Right cardiac atrium (tissue), 5 donors: Measurements from ENCODE around the gene GPR155. TPM values are rescaled to one million over a fixed set of nuclear protein-coding genes. Genes with fewer than 3 reads are reported as not detected.
"Not testable (repeated sequence)": the region's sequence is repeated elsewhere in the genome, so short reads cannot be mapped to it uniquely, and the experiment has no call there.

Experiments used
- ATAC-seq, 2 donors: fragments of 200-7000 bp; cut with Tn5 transposase; one replicate each; pipeline versions ENCODE4 v1.8.0 to v1.9.1; 2020; ENCODE audit warnings: moderate library complexity in 2 of 2, mild to moderate bottlenecking in 1 of 2
- DNase-seq, 3 donors: peaks; one replicate each; pipeline ENCODE4 v3.0.0-alpha.2; 2020
- H3K27ac ChIP-seq: one replicate; pipeline ENCODE4 v1.5.1; 2013; ENCODE audit warnings: mild to moderate bottlenecking, low read length, control low read depth, moderate library complexity
- H3K27me3 ChIP-seq: one replicate; pipeline ENCODE4 v1.6.1; 2013; ENCODE audit not compliant: control insufficient read depth, insufficient read depth
- H3K4me1 ChIP-seq: one replicate; pipeline ENCODE4 v1.6.1; 2013; ENCODE audit warnings: low read length; ENCODE audit not compliant: control insufficient read depth, insufficient read depth
- H3K4me3 ChIP-seq: one replicate; pipeline ENCODE4 v1.5.1; 2013; ENCODE audit warnings: low read length, control low read depth
- H3K9me3 ChIP-seq: one replicate; pipeline ENCODE4 v1.6.1; 2013; ENCODE audit warnings: low read length; ENCODE audit not compliant: control insufficient read depth
- WGBS: extraction: QIAGEN DNeasy Blood & Tissue Kit; methylation state at CpG from one replicate; pipeline ENCODE4 v1.1.7; 2013; 5-methylcytosine and 5-hydroxymethylcytosine counted together
- intact Hi-C, 4 donors: fragments of 100-400 bp; cut with DNase I; formaldehyde crosslinking; loops; one replicate each; pipeline versions ENCODE4 v1.11.0 to v1.14.0; 2022 to 2023
- polyA plus RNA-seq: library from polyadenylated mRNA; stranded (reverse); fragments of 200-250 nt; gene quantifications from one replicate; pipeline ENCODE4 v1.2.3, GENCODE V29; 2013
- total RNA-seq, 4 donors: library from RNA; stranded (reverse); fragmentation: NEBNext Ultra II Directional; extraction: Animal tissue kit (Norgen Biotek cat#: 25700); gene quantifications; one replicate each; pipeline ENCODE4 v1.2.1, GENCODE V29; 2021
- donor health status: healthy with polysubstance abuse.
- donor health status: DM: no; HTN: yes; CAD: no.
- donor health status: DM: no; HTN: no; CAD: no.
- donor health status: DM: no; HTN: yes; CAD: no; lungs with severe emphysema.
- donor health status: DM: yes; HTN: yes; CAD: no.

The GPR155 gene
- total and polyA plus RNA-seq, 5 donors = 4.3 to 15.5 (median 15.5) TPM

GRCh38 chr2:174392706-174393105 is 94.1 kb downstream of the GPR155 start:
- H3K4me1 ChIP-seq = peaks cover 2% of the 10 kb centered on the region
- no peaks in the 10 kb centered on the region for H3K9me3 ChIP-seq
- intact Hi-C loops = no loop called here
- ATAC-seq (no peak), DNase-seq (no peak)
- no peaks in the 10 kb centered on the region for H3K27me3 ChIP-seq
- no peak overlapping the region for H3K4me3 ChIP-seq
- H3K27ac ChIP-seq = no peak overlapping the region

- H3K27ac ChIP-seq, H3K9me3 ChIP-seq, H3K4me1 ChIP-seq, ATAC-seq, intact Hi-C loops, H3K27me3 ChIP-seq, H3K4me3 ChIP-seq, DNase-seq: not testable (repeated sequence)
- WGBS = 95% methylated on average over 3 of the region's 3 CpGs
Observed at GRCh38 chr2:174390303-174390702, 96.5 kb downstream of the GPR155 start.

- H3K27me3 ChIP-seq = no peaks in the 10 kb centered on the region
- no peaks in the 10 kb centered on the region for H3K9me3 ChIP-seq
- no peak overlapping the region for H3K4me3 ChIP-seq
- H3K27ac ChIP-seq = no peak overlapping the region
- peaks cover 2% of the 10 kb centered on the region for H3K4me1 ChIP-seq
- DNase-seq (no peak), ATAC-seq (no peak)
- WGBS = 90% methylated on average over 6 of the region's 6 CpGs
- intact Hi-C loops = no loop called here
Observed at GRCh38 chr2:174389542-174389941, 97.3 kb downstream of the GPR155 start.

GRCh38 chr2:174388706-174389105 is 98.1 kb downstream of the GPR155 start:
- WGBS = 96% methylated on average over 3 of the region's 3 CpGs
- intact Hi-C loops, H3K4me3 ChIP-seq, DNase-seq, H3K27ac ChIP-seq, H3K9me3 ChIP-seq, H3K4me1 ChIP-seq, ATAC-seq, H3K27me3 ChIP-seq: not testable (repeated sequence)

GRCh38 chr2:174385201-174385600 is 101.6 kb downstream of the GPR155 start:
- no peak for DNase-seq
- no peak overlapping the region for H3K4me3 ChIP-seq
- WGBS = 93% methylated on average over 3 of the region's 3 CpGs
- no peaks in the 10 kb centered on the region for H3K9me3 ChIP-seq
- intact Hi-C loops = no loop called here
- ATAC-seq = no peak
- no peaks in the 10 kb centered on the region for H3K27me3 ChIP-seq
- peaks cover 2% of the 10 kb centered on the region for H3K4me1 ChIP-seq
- H3K27ac ChIP-seq = no peak overlapping the region

DNA sequence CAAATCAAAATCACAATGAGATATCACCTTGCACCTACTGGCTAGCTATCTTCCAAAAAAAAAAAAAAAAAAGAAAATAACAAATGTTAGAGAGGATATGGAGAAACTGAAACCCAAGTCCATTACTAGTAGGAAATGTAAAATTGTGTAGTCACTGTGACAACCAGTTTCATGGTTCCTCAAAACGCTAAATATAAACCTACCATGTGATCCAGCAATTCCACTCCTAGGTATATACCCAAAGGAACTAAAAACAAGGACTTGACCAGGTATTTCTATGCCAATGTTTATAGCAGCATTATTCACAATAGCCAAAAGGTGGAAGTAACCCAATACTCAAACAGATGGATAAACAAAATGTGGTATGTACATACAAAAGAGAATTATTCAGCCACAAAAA is 103.0 kb downstream of the GPR155 start:
- Histone ChIP-seq H3K27ac (no peak overlapping the region), H3K9me3 (no peaks in the 10 kb centered on the region), H3K4me3 (no peak overlapping the region), H3K27me3 (no peaks in the 10 kb centered on the region), H3K4me1 (no peaks in the 10 kb centered on the region)
- 76% methylated on average over 1 of the region's 1 CpG for WGBS
- DNase-seq = no peak
- intact Hi-C loops = no loop called here
- no peak for ATAC-seq

Other genes with a start within 250 kb of the GPR155 start
- gene OLA1, start 238.5 kb downstream of the GPR155 start, total RNA-seq = 10 to 100 TPM; 66.9 to 84.4 (median 73.0) TPM
- 73.6 TPM for gene OLA1, start 238.5 kb downstream of the GPR155 start, polyA plus RNA-seq
- not detected for gene SP9, start 152.1 kb downstream of the GPR155 start, total RNA-seq
- not detected for gene SP9, start 152.1 kb downstream of the GPR155 start, polyA plus RNA-seq
- gene SCRN3, start 91.3 kb downstream of the GPR155 start, total RNA-seq = 10 to 100 TPM; 30.5 to 35.6 (median 34.7) TPM
- 16.8 TPM for gene SCRN3, start 91.3 kb downstream of the GPR155 start, polyA plus RNA-seq
- gene WIPF1, start 110.8 kb upstream of the GPR155 start, total RNA-seq = 10 to 100 TPM; 20.3 to 30.0 (median 27.7) TPM
- 12.2 TPM for gene WIPF1, start 110.8 kb upstream of the GPR155 start, polyA plus RNA-seq